DMS153 (cell line): ENCODE measurements around the gene MARCHF3.
"Not testable (repeated sequence)": the region's sequence is repeated elsewhere in the genome, so short reads cannot be mapped to it uniquely, and the experiment has no call there.

Experiments used
- DNase-seq: peaks from one replicate; lab custom pipeline; 2025; lab: John Stamatoyannopoulos, UW

Gene MARCHF3

DNA sequence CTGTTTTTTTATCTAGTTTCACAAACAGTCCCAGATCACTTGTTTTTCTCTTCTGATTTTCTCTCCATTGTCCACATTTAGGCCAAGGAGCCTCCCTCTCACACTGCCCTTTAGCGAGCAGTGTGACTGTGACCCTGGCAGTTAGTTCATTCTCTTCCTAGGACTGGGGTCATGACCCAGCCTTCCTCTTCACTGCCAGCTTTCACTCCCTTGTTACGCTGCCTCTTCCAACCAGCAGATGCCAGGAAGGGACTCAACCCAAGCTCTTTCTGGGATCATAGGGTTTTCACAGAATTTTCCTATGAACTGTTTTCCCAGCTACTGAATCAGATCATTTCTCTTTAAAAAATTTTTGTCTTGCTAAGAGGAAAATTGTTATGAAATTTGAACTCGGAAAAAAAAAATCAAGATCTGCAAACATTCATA is 182.5 kb downstream of the MARCHF3 start:
- no peak for DNase-seq

DNA sequence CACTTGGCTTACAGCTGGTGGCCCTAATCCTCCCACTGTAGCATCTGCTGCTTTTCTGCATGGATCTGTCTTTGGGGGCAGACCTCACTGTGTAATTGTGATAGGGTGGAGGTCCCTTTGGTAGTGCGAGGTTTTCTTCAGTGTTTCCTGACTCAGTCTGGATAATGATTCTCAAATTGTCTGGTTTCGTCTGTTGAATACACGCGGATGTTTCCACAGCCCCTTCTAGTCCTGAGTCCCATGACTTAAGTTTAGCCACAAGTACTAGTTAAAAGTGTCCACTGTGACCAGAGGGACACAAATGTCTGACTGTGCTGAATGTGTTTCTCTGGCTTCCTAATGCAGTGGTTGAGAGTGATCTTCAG is 182.9 kb downstream of the MARCHF3 start:
- DNase-seq = no peak

DNA sequence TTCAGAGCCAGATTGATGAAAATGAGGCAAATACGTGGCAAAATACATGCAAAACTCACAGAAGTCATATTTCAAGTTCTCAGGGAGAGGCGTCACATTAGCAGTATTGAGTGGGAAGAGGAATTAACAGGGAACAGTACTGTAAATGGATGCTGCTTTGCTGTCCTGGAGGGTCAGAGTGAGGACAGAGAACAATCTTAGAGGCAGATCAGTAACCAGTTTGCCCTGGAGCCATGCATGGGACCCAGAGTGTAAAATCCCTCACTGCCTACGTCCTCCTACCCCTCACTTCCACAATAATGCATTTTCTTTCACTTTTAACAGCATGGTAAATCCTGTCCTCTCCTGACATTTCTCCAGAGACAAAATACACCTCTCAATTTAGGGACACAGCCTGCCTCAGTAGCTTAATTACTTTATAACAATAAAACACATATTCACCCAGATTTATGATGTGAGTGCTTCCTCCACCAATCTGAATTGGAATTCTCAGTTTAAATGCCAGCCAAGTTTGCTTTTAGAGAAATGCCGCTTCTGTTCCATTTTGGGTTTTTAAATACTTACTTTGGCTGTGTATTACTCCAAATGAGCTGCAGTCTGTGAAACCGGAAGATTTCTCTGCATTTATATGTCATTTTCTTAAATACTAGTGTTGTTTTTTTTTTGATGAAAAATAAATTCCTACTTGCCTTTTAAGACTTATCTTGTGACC is 183.5 kb downstream of the MARCHF3 start:
- no peak for DNase-seq

DNA sequence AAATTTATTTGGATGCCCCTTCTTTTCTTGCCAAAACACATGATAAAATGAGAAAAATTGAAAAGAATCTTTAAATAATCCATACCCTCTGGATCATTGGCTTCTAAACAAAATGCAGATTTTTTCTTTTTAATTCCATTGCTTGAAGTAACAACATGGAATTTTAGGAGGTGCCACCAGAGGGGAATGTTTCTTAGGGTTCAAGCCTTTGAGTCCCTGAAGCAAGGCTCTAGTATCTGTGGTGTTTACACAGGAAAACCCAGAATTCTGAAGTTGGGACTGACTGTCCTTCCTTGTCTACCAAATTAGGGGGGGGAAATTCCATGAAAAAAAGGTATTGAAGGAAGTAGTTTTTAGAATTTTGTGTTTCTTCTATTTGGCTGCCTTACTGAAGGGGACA is 184.0 kb downstream of the MARCHF3 start:
- no peak for DNase-seq

DNA sequence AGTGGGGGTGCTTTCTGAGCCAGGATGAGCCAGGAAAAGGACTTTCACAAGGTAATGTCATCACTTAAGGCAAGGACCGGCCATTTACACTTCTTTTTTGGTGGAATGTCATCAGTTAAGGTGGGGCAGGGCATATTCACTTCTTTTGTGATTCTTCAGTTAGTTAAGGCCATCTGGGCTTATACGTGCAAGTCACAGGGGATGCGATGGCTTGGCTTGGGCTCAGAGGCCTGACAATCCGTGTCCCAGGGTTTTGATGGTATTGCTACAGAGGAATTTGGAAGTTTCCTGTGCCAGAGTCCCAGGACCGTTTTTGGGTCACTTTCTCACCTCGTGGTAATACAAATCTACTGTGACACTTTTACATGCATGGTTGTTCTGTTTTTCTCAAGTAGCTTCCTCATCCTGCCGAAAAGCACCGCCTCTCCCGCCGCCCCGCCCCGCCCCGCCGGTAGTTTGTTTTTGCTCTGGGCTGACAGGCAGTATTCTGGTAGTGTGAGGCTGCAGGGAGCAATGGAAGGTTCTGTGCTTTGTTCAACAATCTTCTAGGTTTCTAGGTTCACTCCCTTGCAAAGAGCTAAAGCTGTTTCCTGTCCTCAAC is 184.8 kb downstream of the MARCHF3 start:
- peak; percentile 9 for DNase-seq

DNA sequence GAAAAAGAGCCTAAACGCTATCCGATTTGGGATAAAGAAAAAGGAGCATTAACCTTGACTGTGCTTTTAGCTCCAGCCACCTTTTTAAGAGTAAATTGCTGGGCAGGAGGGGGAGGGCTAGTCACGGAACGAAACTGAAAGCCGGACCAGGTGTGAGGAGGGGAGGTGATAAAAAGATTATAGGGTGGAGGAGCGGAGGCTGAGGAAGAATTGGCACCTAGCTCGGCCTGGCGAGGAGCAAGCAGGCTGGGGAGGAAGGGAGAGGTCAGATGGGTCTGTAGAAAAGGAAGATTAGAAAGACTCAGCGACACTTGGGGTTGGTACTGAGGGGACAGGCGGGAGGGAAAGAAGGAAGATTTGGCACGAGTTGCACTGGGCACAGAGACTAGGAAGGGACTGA is 187.0 kb downstream of the MARCHF3 start:
- not testable (repeated sequence) for DNase-seq

DNA sequence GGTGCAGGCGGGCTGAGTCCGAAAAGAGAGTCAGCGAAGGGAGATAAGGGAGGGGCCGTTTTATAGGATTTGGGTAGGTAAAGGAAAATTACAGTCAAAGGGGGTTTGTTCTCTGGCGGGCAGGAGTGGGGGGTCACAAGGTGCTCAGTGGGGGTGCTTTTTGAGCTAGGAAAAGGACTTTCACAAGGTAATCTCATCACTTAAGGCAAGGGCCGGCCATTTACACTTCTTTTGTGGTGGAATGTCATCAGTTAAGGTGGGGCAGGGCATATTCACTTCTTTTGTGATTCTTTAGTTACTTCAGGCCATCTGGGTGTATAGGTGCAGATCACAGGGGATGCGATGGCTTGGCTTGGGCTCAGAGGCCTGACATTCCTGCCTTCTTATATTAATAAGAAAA is 191.0 kb downstream of the MARCHF3 start:
- DNase-seq = not testable (repeated sequence)

DNA sequence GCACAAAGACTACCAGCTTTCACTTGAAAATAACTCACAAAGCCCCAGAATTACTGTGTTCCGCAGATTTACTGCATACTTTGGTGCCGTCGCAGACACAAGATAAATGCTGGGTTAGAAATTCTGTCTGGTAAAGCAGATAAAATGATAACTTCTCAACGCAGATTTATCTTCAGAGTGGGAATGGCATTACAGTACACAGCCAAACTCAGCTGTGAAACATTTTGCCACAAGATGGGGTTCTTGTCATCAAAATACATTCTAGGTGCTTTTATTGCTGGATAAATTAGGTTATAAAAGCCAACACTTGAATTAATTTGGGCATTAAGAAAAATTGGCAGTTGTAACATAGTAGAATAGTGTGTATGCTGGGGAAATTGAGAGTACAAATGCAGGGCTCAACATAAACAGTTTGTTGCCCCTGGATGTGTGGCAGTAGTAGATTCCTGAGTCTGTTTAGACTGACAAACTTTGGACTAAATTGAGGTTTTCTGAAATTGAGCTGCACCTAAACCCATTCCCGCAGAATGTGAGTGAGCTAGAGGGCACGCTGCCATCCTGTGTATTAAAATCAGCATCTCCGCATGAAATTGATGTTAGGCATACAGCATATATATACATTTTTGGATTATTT is 192.3 kb downstream of the MARCHF3 start:
- no peak for DNase-seq

DNA sequence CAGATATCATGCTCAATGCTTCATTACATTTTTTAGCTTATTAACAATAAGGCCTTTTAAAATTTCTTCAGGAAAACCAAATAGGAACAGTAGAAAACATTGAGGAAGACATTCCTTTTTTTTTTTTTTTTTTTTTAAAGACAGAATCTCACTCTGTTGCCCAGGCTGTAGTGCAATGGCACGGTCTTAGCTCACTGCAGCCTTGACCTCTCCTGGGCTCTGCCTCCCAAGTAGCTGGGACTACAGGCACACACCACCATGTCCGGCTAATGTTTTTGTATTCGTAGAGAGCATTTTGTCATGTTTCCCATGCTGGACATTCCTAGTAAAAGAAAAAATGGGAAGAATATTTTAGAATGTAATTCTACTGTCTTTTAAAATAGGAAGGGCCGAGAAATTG is 193.1 kb downstream of the MARCHF3 start:
- no peak for DNase-seq

DNA sequence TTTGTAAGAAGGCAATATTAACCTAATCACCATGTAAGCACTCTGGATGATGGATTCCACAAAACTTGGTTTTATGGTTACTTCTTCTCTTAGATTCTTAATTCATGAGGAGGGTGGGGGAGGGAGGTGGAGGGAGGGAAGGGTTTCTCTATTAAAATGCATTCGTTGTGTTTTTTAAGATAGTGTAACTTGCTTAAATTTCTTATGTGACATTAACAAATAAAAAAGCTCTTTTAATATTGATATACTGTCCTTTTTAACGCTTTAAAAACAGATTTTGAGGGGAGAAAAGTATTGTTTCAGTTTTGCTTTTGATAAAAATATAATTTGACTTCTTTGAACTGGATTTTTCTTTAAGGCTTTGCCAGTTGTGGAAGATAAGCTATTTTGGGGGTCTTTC is 193.6 kb downstream of the MARCHF3 start:
- DNase-seq = no peak

DNA sequence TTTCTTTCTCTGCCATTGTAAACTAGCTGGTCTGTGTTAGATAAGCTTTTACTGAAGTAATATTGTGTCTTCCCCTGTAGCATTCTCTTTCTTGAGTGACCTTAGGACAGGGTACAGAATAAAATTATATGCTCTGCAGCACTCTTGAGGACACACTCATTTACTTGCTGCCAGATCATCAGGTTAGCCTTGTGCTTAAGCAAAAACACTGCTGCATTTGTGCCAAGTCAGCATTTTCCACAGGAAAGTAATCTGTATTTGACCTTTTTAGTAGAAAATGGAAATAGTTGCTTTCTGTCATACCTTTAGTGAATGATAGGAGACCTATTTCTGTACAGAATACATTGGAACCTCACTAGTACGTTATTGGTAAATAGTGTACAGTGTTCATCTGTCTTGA is 199.2 kb downstream of the MARCHF3 start:
- no peak for DNase-seq

DNA sequence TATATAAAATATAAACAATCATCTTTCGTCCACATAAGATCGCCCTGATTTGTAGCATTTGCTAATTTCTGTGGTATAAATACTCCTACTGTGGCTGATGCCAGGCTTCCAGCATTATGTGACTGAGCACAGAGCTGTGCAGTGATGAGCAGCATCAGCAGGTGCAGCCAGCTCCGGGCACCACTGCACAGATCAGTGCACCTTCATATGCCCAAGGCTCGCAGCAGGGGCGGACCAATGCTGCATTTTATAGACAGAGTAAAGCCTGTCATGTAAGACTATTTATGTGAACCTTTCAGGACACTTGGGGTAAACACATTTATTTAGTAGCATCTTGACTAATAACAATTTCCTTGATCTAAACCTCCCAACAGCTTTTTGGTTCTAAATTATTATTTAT is 200.3 kb downstream of the MARCHF3 start:
- no peak for DNase-seq

DNA sequence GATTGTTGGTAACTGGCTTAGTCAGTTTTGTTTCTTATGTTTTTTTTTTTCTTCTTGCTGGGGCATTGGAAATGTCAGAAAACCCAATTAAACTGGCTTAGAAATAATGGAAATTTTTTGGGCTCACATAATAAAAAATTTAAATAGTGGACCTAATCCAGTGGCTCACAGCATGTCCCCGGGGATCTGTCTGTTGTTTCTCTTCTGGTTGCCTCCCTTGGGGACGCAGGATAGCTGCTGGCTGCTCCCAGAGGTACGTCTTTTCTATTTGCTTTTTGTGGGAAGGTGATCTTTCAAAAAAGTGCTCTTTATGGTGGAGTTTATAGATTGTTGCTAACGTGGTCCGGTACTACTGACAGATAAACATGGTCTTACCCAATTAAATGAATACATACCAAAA is 201.3 kb downstream of the MARCHF3 start:
- DNase-seq = no peak

DNA sequence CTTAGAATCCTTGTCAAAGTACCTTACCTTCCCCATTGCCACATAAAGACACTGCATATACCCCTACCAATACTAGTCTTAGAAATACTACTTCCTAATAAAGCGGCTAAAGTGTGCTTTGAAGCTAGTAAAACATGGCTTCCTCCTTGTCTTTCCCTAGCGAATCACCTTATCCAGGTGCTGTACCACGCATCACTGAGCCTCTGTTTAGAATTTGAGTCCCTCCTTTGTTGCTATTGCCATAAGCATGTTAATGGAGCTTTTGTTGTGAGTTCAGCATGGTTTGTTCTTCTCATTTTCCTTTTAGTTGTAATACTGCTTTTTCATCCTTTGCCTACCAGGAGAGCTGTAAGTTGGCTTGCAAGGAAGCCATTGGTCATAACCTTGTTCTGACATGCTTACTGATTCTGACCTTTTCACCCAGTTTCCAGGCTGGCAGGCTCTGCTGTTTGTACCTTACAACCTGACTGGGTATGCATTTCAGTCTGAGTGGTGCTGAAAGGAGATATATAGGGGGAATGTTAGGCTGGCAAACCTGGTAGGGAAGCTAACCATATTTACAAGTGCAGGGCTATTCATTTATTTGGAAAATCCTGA is 203.6 kb downstream of the MARCHF3 start:
- DNase-seq = no peak

DNA sequence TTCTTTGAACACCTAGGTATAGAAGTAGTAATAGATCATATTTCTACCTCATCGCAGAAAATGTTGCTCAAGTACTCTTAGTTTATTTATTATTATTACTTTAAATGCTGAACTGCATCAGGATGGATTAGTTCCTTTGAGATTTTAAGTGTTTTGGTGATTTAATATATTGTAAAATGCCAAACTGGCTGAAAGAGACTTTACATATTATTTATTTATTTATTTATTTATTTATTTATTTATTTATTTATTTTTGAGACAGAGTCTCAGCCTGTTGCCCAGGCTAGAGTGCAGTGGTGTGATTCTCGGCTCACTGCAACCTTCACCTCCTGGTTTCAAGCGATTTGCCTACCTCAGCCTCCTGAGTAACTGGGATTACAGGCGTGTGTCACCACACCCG is 211.1 kb downstream of the MARCHF3 start:
- no peak for DNase-seq

DNA sequence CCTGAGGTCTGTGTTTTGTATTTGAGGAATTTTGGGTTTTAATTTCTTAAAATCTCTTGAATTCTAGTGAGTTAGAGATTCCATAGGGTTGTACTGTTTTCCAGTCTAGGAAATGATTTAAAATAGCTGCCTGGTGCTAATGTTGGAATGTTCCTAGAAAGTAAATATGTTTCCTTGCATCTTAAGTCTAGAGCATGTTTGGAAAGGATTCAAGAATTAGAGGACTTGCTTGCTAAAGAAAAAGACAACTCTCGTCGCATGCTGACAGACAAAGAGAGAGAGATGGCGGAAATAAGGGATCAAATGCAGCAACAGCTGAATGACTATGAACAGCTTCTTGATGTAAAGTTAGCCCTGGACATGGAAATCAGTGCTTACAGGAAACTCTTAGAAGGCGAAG is 211.6 kb downstream of the MARCHF3 start:
- DNase-seq = no peak
